ENCODE data around the gene MBNL1.

MBNL1 gene

DNA sequence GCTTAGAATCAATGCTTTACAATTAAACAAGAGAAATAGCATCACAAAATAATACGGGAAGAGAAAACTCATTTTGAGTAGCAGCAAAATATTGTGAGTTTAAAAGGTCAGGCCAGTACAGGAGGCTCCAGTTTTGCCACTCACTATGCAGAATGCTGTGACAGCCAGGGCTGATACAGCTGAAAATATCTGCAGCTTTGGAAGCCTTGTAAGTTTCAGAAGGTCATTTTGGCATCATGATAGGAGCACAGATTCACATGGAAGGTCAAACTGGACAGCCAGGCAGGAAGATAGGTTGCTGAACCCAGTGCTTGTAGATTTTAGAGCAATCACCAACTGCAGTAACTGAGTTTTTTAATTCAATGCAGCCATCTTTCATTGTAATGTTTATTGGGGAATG, 14.1 kb downstream of the MBNL1 start:
- peaks cover 2 to 4% of the 10 kb centered on the region in 2 donors for H3K4me1 ChIP-seq (ENCODE audit: control insufficient read depth in 2 of 2, insufficient read depth in 1 of 2, low read depth in 1 of 2, low read length in 2 of 2)
- no peak overlapping the region for H4K91ac ChIP-seq (ENCODE audit: low read depth, low read length, poor library complexity)
- H3K27ac ChIP-seq (replicated peaks; ENCODE audit: low read length): no peak overlapping the region
- H2BK5ac ChIP-seq (ENCODE audit: low read length): no peak overlapping the region
- no peak overlapping the region for H2BK12ac ChIP-seq (ENCODE audit: low read length)
- no peak overlapping the region for H3K4ac ChIP-seq (ENCODE audit: low read length)
- no peak overlapping the region for H2AFZ ChIP-seq (ENCODE audit: low read length)
- H3K18ac ChIP-seq (ENCODE audit: low read length): no peak overlapping the region
- H3K36me3 ChIP-seq (replicated peaks in 1 of 2; ENCODE audit: control insufficient read depth in 2 of 2, insufficient read depth in 2 of 2, low read length in 2 of 2): no peaks in the 10 kb centered on the region
- H4K8ac ChIP-seq (ENCODE audit: low read depth, low read length): no peak overlapping the region
- no peaks in the 10 kb centered on the region for H3K79me1 ChIP-seq (ENCODE audit: low read depth, low read length)
- H3K9me3 ChIP-seq (replicated peaks in 1 of 2; ENCODE audit: control insufficient read depth in 2 of 2, insufficient read depth in 1 of 2, low read depth in 1 of 2, low read length in 2 of 2): no peaks in the 10 kb centered on the region
- no peak overlapping the region for H2AK5ac ChIP-seq (ENCODE audit: low read depth, low read length)
- no peak overlapping the region for H3K4me3 ChIP-seq (ENCODE audit: low read length in 2 of 2)
- H2BK120ac ChIP-seq (ENCODE audit: low read depth, low read length): no peak overlapping the region
- DNase-seq (ENCODE audit: low spot score): no peak
- H3K4me2 ChIP-seq (ENCODE audit: insufficient read depth, low read length, poor library complexity, severe bottlenecking): no peak overlapping the region
- H3K27me3 ChIP-seq (ENCODE audit: control insufficient read depth in 3 of 3, insufficient read depth in 3 of 3, low read depth in 1 of 3, low read length in 3 of 3): no peaks in the 10 kb centered on the region
- H2BK15ac ChIP-seq (ENCODE audit: low read length): no peak overlapping the region
- WGBS, 2 donors (ENCODE audit: extremely low coverage in 2 of 2, insufficient read length in 2 of 2, insufficient replicate concordance in 1 of 2): no CpG with 5 or more reads among the region's 1 CpG
- H3K14ac ChIP-seq (ENCODE audit: low read length): no peak overlapping the region
- no peak overlapping the region for H3K23ac ChIP-seq (ENCODE audit: low read depth, low read length, poor library complexity)
- no peak overlapping the region for H3K9ac ChIP-seq (ENCODE audit: low read depth, low read length, poor library complexity)

- H2AFZ ChIP-seq (ENCODE audit: low read length): no peak overlapping the region
- H3K27me3 ChIP-seq (ENCODE audit: control insufficient read depth in 3 of 3, insufficient read depth in 3 of 3, low read depth in 1 of 3, low read length in 3 of 3): no peaks in the 10 kb centered on the region
- H3K9ac ChIP-seq (ENCODE audit: low read depth, low read length, poor library complexity): no peak overlapping the region
- H3K4ac ChIP-seq (ENCODE audit: low read length): no peak overlapping the region
- H2BK12ac ChIP-seq (ENCODE audit: low read length): no peak overlapping the region
- H2AK5ac ChIP-seq (ENCODE audit: low read depth, low read length): no peak overlapping the region
- H4K8ac ChIP-seq (ENCODE audit: low read depth, low read length): no peak overlapping the region
- H3K18ac ChIP-seq (ENCODE audit: low read length): no peak overlapping the region
- H3K14ac ChIP-seq (ENCODE audit: low read length): no peak overlapping the region
- H2BK5ac ChIP-seq (ENCODE audit: low read length): no peak overlapping the region
- H3K36me3 ChIP-seq (replicated peaks in 1 of 2; ENCODE audit: control insufficient read depth in 2 of 2, insufficient read depth in 2 of 2, low read length in 2 of 2): no peaks in the 10 kb centered on the region
- no peak for DNase-seq (ENCODE audit: low spot score)
- H2BK15ac ChIP-seq (ENCODE audit: low read length): no peak overlapping the region
- no peaks in the 10 kb centered on the region for H3K79me1 ChIP-seq (ENCODE audit: low read depth, low read length)
- no peak overlapping the region for H2BK120ac ChIP-seq (ENCODE audit: low read depth, low read length)
- H3K23ac ChIP-seq (ENCODE audit: low read depth, low read length, poor library complexity): no peak overlapping the region
- no peaks in the 10 kb centered on the region for H3K9me3 ChIP-seq (replicated peaks in 1 of 2; ENCODE audit: control insufficient read depth in 2 of 2, insufficient read depth in 1 of 2, low read depth in 1 of 2, low read length in 2 of 2)
- no peak overlapping the region for H4K91ac ChIP-seq (ENCODE audit: low read depth, low read length, poor library complexity)
- no peak overlapping the region for H3K4me3 ChIP-seq (ENCODE audit: low read length in 2 of 2)
- WGBS, 2 donors (ENCODE audit: extremely low coverage in 2 of 2, insufficient read length in 2 of 2, insufficient replicate concordance in 1 of 2): no CpG with 5 or more reads among the region's 2 CpGs
- H3K4me2 ChIP-seq (ENCODE audit: insufficient read depth, low read length, poor library complexity, severe bottlenecking): no peak overlapping the region
- no peak overlapping the region for H3K27ac ChIP-seq (replicated peaks; ENCODE audit: low read length)
- peaks cover 2 to 4% of the 10 kb centered on the region in 2 donors for H3K4me1 ChIP-seq (ENCODE audit: control insufficient read depth in 2 of 2, insufficient read depth in 1 of 2, low read depth in 1 of 2, low read length in 2 of 2)
These were observed 15.0 kb downstream of the MBNL1 start for GRCh38 chr3:152283492-152284381.

DNA sequence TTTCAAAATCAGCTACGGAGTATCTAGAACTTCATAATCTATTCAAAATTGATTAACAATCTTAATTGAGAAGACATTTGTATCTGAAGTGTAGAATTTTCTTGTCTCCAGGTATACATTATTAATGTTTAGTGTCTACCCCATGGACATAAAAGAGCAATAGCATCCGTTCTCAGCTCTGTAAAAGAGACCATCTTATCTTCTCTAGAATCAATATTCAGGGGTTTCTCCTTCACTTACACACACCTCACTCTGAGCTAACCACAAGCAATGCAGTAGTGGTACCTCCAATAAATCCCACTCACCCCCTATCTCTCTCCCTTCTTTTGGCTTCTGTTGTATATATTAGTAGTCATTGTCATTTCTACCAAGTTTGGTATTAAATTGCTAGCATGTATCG, 16.2 kb downstream of the MBNL1 start:
- Histone ChIP-seq H2AFZ (ENCODE audit: low read length) (no peak overlapping the region), H2BK5ac (ENCODE audit: low read length) (no peak overlapping the region), H3K14ac (ENCODE audit: low read length) (no peak overlapping the region), H2AK5ac (ENCODE audit: low read depth, low read length) (no peak overlapping the region), H3K9ac (ENCODE audit: low read depth, low read length, poor library complexity) (no peak overlapping the region), H3K27ac (replicated peaks; ENCODE audit: low read length) (no peak overlapping the region), H3K4me1 (ENCODE audit: control insufficient read depth in 2 of 2, insufficient read depth in 1 of 2, low read depth in 1 of 2, low read length in 2 of 2) (peaks cover 2 to 4% of the 10 kb centered on the region in 2 donors), H3K4me3 (ENCODE audit: low read length in 2 of 2) (no peak overlapping the region), H2BK12ac (ENCODE audit: low read length) (no peak overlapping the region), H4K91ac (ENCODE audit: low read depth, low read length, poor library complexity) (no peak overlapping the region), H3K9me3 (replicated peaks in 1 of 2; ENCODE audit: control insufficient read depth in 2 of 2, insufficient read depth in 1 of 2, low read depth in 1 of 2, low read length in 2 of 2) (no peaks in the 10 kb centered on the region), H3K79me1 (ENCODE audit: low read depth, low read length) (no peaks in the 10 kb centered on the region), H3K4ac (ENCODE audit: low read length) (no peak overlapping the region), H3K4me2 (ENCODE audit: insufficient read depth, low read length, poor library complexity, severe bottlenecking) (no peak overlapping the region), H3K18ac (ENCODE audit: low read length) (no peak overlapping the region), H3K23ac (ENCODE audit: low read depth, low read length, poor library complexity) (no peak overlapping the region), H2BK120ac (ENCODE audit: low read depth, low read length) (no peak overlapping the region), H4K8ac (ENCODE audit: low read depth, low read length) (no peak overlapping the region), H3K36me3 (replicated peaks in 1 of 2; ENCODE audit: control insufficient read depth in 2 of 2, insufficient read depth in 2 of 2, low read length in 2 of 2) (no peaks in the 10 kb centered on the region), H3K27me3 (ENCODE audit: control insufficient read depth in 3 of 3, insufficient read depth in 3 of 3, low read depth in 1 of 3, low read length in 3 of 3) (no peaks in the 10 kb centered on the region), H2BK15ac (ENCODE audit: low read length) (no peak overlapping the region)
- DNase-seq (ENCODE audit: low spot score): no peak
- WGBS, 2 donors (ENCODE audit: extremely low coverage in 2 of 2, insufficient read length in 2 of 2, insufficient replicate concordance in 1 of 2): no CpG with 5 or more reads among the region's 3 CpGs

DNA sequence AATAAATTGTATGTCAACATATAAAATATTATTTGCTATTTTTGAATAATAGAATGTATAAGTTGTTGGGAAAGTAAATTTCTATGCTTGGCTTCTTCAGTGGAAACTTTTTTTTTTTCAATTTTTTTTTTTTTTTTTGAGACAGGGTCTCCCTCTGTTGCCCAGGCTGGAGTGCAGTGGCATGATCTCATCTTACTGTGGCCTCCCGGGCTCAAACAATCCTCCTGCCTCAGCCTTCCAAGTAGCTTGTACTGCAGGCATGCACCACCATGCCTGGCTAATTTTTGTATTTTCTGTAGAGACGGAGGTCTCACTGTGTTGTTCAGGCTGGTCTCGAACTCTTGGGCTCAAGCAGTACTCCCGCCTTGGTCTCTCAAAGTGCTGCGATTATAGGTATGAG, 16.8 kb downstream of the MBNL1 start:
- H2BK120ac ChIP-seq (ENCODE audit: low read depth, low read length): no peak overlapping the region
- no peak for DNase-seq (ENCODE audit: low spot score)
- H2AK5ac ChIP-seq (ENCODE audit: low read depth, low read length): no peak overlapping the region
- H4K8ac ChIP-seq (ENCODE audit: low read depth, low read length): no peak overlapping the region
- H3K23ac ChIP-seq (ENCODE audit: low read depth, low read length, poor library complexity): no peak overlapping the region
- H3K27me3 ChIP-seq (ENCODE audit: control insufficient read depth in 3 of 3, insufficient read depth in 3 of 3, low read depth in 1 of 3, low read length in 3 of 3): no peaks in the 10 kb centered on the region
- no peak overlapping the region for H3K4ac ChIP-seq (ENCODE audit: low read length)
- H3K14ac ChIP-seq (ENCODE audit: low read length): no peak overlapping the region
- H3K36me3 ChIP-seq (replicated peaks in 1 of 2; ENCODE audit: control insufficient read depth in 2 of 2, insufficient read depth in 2 of 2, low read length in 2 of 2): no peaks in the 10 kb centered on the region
- H3K18ac ChIP-seq (ENCODE audit: low read length): no peak overlapping the region
- H3K4me2 ChIP-seq (ENCODE audit: insufficient read depth, low read length, poor library complexity, severe bottlenecking): no peak overlapping the region
- no peak overlapping the region for H4K91ac ChIP-seq (ENCODE audit: low read depth, low read length, poor library complexity)
- no peak overlapping the region for H3K4me3 ChIP-seq (ENCODE audit: low read length in 2 of 2)
- H2BK12ac ChIP-seq (ENCODE audit: low read length): no peak overlapping the region
- no CpG with 5 or more reads among the region's 5 CpGs for WGBS, 2 donors (ENCODE audit: extremely low coverage in 2 of 2, insufficient read length in 2 of 2, insufficient replicate concordance in 1 of 2)
- no peaks in the 10 kb centered on the region for H3K79me1 ChIP-seq (ENCODE audit: low read depth, low read length)
- no peak overlapping the region for H2BK5ac ChIP-seq (ENCODE audit: low read length)
- H2AFZ ChIP-seq (ENCODE audit: low read length): no peak overlapping the region
- no peak overlapping the region for H3K27ac ChIP-seq (replicated peaks; ENCODE audit: low read length)
- no peak overlapping the region for H3K9ac ChIP-seq (ENCODE audit: low read depth, low read length, poor library complexity)
- H3K4me1 ChIP-seq (ENCODE audit: control insufficient read depth in 2 of 2, insufficient read depth in 1 of 2, low read depth in 1 of 2, low read length in 2 of 2): peaks cover 2 to 4% of the 10 kb centered on the region in 2 donors
- no peaks in the 10 kb centered on the region for H3K9me3 ChIP-seq (replicated peaks in 1 of 2; ENCODE audit: control insufficient read depth in 2 of 2, insufficient read depth in 1 of 2, low read depth in 1 of 2, low read length in 2 of 2)
- no peak overlapping the region for H2BK15ac ChIP-seq (ENCODE audit: low read length)

All from neuronal stem cell (in vitro differentiated cells).